ENCODE data around the gene HIGD1C. TPM values are rescaled to one million over a fixed set of nuclear protein-coding genes. Genes with fewer than 3 reads are reported as not detected.

Gene HIGD1C
- total RNA-seq, 1 experiment from 2014 or later = not detected

GRCh38 chr12:51017452-51017851 lies 65.1 kb downstream of the HIGD1C start:
- Mint-ChIP-seq H3K9me3 (no peaks in the 10 kb centered on the region), H3K27me3 (ENCODE audit: low read depth) (no peaks in the 10 kb centered on the region), H3K4me1 (peaks cover 21 to 22% of the 10 kb centered on the region in 2 experiments), H3K27ac (no peak overlapping the region), H3K36me3 (ENCODE audit: insufficient read depth in 1 of 3, low read depth in 3 of 3) (0 out of 7 replicates have a peak, but pooled peaks cover 0 to 2% (median 0%) of the 10 kb centered on the region in 3 experiments), H3K4me3 (no peak overlapping the region)
- H3K56ac ChIP-seq (ENCODE audit: insufficient read length, low read depth, low read length) = no peak overlapping the region
- no peak overlapping the region for H3K4me2 ChIP-seq (ENCODE audit: insufficient read depth, insufficient read length, low read length)
- DNase-seq = no peak
- no peak overlapping the region for H4K91ac ChIP-seq (ENCODE audit: insufficient read length, low read depth, low read length)
- TF ChIP-seq CTCF (conservative IDR thresholded peaks at IDR 0.05) = no peak
- no peak overlapping the region for H2BK20ac ChIP-seq (ENCODE audit: low read depth, low read length, poor library complexity, severe bottlenecking)
- no peak overlapping the region for H2BK120ac ChIP-seq (ENCODE audit: low read depth, low read length, poor library complexity, severe bottlenecking)
- H2AK5ac ChIP-seq (ENCODE audit: insufficient read length, low read length) = no peak overlapping the region
- H2BK12ac ChIP-seq (ENCODE audit: insufficient read length, low read depth, low read length) = no peak overlapping the region
- no peak overlapping the region for H4K5ac ChIP-seq (ENCODE audit: insufficient read length, low read depth, low read length)
- no peak overlapping the region for H3K27ac ChIP-seq (ENCODE audit: insufficient read length, low read depth, low read length)
- no peak overlapping the region for H2AFZ ChIP-seq (ENCODE audit: low read length)
- H3K27me3 ChIP-seq (ENCODE audit: insufficient read depth, low read length) = no peaks in the 10 kb centered on the region
- no peak overlapping the region for H3K9ac ChIP-seq (ENCODE audit: extremely low read depth, insufficient read length, low read length)
- H3K18ac ChIP-seq (ENCODE audit: insufficient read length, low read depth, low read length) = no peak overlapping the region
- no peak overlapping the region for H3T11ph ChIP-seq (ENCODE audit: low read length)
- H2BK5ac ChIP-seq (ENCODE audit: insufficient read length, low read length) = no peak overlapping the region
- no peaks in the 10 kb centered on the region for H3K9me3 ChIP-seq (ENCODE audit: control insufficient read depth, low read depth, low read length)
- no peaks in the 10 kb centered on the region for H3K4me1 ChIP-seq (ENCODE audit: insufficient read depth, low read length)
- H3K79me1 ChIP-seq (ENCODE audit: insufficient read depth, low read depth, low read length, poor library complexity, severe bottlenecking) = peaks cover 10% of the 10 kb centered on the region
- H3K79me2 ChIP-seq (ENCODE audit: insufficient read depth, low read length) = peaks cover 7% of the 10 kb centered on the region; the same call in 1 of the 2 replicates
- no peaks in the 10 kb centered on the region for H4K20me1 ChIP-seq (ENCODE audit: control insufficient read depth, insufficient read depth, insufficient read length)
- no peak overlapping the region for H2BK15ac ChIP-seq (ENCODE audit: low read depth, low read length)
- no peak overlapping the region for H3K23ac ChIP-seq (ENCODE audit: insufficient read length, low read depth, low read length)
- no peak overlapping the region for H3K4ac ChIP-seq (ENCODE audit: low read depth, low read length)
- no peak overlapping the region for H4K8ac ChIP-seq (replicated peaks; ENCODE audit: insufficient read length, low read depth, low read length)
- H3K23me2 ChIP-seq (ENCODE audit: insufficient read length, low read depth, low read length, poor library complexity, severe bottlenecking) = peaks cover 2% of the 10 kb centered on the region
- no peak overlapping the region for H3K14ac ChIP-seq (ENCODE audit: insufficient read depth, low read length)

Measured in H9 (cell line).